ENCODE results near the gene TRHDE. TPM values are rescaled to one million over a fixed set of nuclear protein-coding genes. Genes with fewer than 3 reads are reported as not detected.

Gene TRHDE
- total RNA-seq, 1 experiment from 2014 or later: 5.5 TPM

GRCh38 chr12:72493407-72493806 lies 221.2 kb downstream of the TRHDE start (continued):
- no peak for TF ChIP-seq TEAD4 (CRISPR knock-in tag; IDR thresholded peaks at IDR 0.05)
- TF ChIP-seq IRF2 (CRISPR knock-in tag; IDR thresholded peaks at IDR 0.05; ENCODE audit: borderline replicate concordance, low read depth): no peak
- no peak for TF ChIP-seq HMGA2 (CRISPR knock-in tag; IDR thresholded peaks at IDR 0.05)
- no peak for TF ChIP-seq IRF1 (CRISPR knock-in tag; IDR thresholded peaks at IDR 0.05)
- TF ChIP-seq SP1 (CRISPR knock-in tag; conservative IDR thresholded peaks at IDR 0.05): no peak

- H3K36me3 Mint-ChIP-seq: no peaks in the 10 kb centered on the region
- ChIA-PET CTCF (no interaction called here), POLR2A (no interaction called here)
- TF ChIP-seq ZNF425 (CRISPR knock-in tag; conservative IDR thresholded peaks at IDR 0.05) (no peak), ZBTB43 (CRISPR knock-in tag; IDR thresholded peaks at IDR 0.05) (no peak), PREB (CRISPR knock-in tag; IDR thresholded peaks at IDR 0.05; ENCODE audit: borderline replicate concordance) (no peak), CREB1 (CRISPR knock-in tag; IDR thresholded peaks at IDR 0.05) (no peak), ZNF219 (CRISPR knock-in tag; IDR thresholded peaks at IDR 0.05; ENCODE audit: borderline replicate concordance) (no peak), ZNF317 (CRISPR knock-in tag; IDR thresholded peaks at IDR 0.05; ENCODE audit: borderline replicate concordance, low read depth) (no peak), ZNF512 (CRISPR knock-in tag; IDR thresholded peaks at IDR 0.05; ENCODE audit: borderline replicate concordance) (no peak), RORB (CRISPR knock-in tag; IDR thresholded peaks at IDR 0.05) (no peak), SMAD4 (CRISPR knock-in tag; IDR thresholded peaks at IDR 0.05) (no peak), MYBL2 (CRISPR knock-in tag; IDR thresholded peaks at IDR 0.05) (no peak), ZNF532 (CRISPR knock-in tag; IDR thresholded peaks at IDR 0.05; ENCODE audit: borderline replicate concordance) (no peak), ZNF121 (CRISPR knock-in tag; IDR thresholded peaks at IDR 0.05) (no peak), ELF4 (CRISPR knock-in tag; IDR thresholded peaks at IDR 0.05; ENCODE audit: low read depth) (no peak), JAZF1 (CRISPR knock-in tag; IDR thresholded peaks at IDR 0.05) (no peak)
- H3K4me1 Mint-ChIP-seq: no peaks in the 10 kb centered on the region
- H3K4me3 Mint-ChIP-seq: no peak overlapping the region
- DNase-seq (ENCODE audit: low spot score): no peak
- H3K9me3 Mint-ChIP-seq: peaks cover 5% of the 10 kb centered on the region; the same call in 1 of the 2 replicates
- H3K27me3 Mint-ChIP-seq (ENCODE audit: low read depth): no peaks in the 10 kb centered on the region
- H3K27ac Mint-ChIP-seq: no peak overlapping the region
- no peak for ATAC-seq
These were observed 226.2 kb downstream of the TRHDE start for GRCh38 chr12:72498354-72498753.
